Activated naive CD4-positive, alpha-beta T cell treated with anti-CD3 and anti-CD28 coated beads, Interleukin-2, amount 50 U/mL, for 16 hours (primary cell): Measurements from ENCODE around the gene SPEF2.

Experiments used
- DNase-seq: peaks from one replicate; pipeline ENCODE4 v3.0.0-alpha.2; 2020

Gene SPEF2

GRCh38 chr5:35741971-35742370 lies 124.3 kb downstream of the SPEF2 start:
- DNase-seq = no peak

- DNase-seq = no peak
Observed at GRCh38 chr5:35743644-35744043, 126.0 kb downstream of the SPEF2 start.

- no peak for DNase-seq
Observed at GRCh38 chr5:35745193-35745592, 127.5 kb downstream of the SPEF2 start.

GRCh38 chr5:35745660-35746059 lies 128.0 kb downstream of the SPEF2 start:
- DNase-seq = no peak

- DNase-seq = no peak
Observed at GRCh38 chr5:35752012-35752411, 134.3 kb downstream of the SPEF2 start.

- DNase-seq = no peak
Observed at GRCh38 chr5:35753500-35753899, 135.8 kb downstream of the SPEF2 start.

GRCh38 chr5:35754481-35754880 lies 136.8 kb downstream of the SPEF2 start:
- DNase-seq = no peak

GRCh38 chr5:35755966-35756365 lies 138.3 kb downstream of the SPEF2 start:
- no peak for DNase-seq

- no peak for DNase-seq
Observed at GRCh38 chr5:35758151-35758724, 140.6 kb downstream of the SPEF2 start.

GRCh38 chr5:35761541-35761940 lies 143.9 kb downstream of the SPEF2 start:
- DNase-seq = no peak

- no peak for DNase-seq
Observed at GRCh38 chr5:35762368-35762767, 144.7 kb downstream of the SPEF2 start.

GRCh38 chr5:35765921-35766320 lies 148.3 kb downstream of the SPEF2 start:
- DNase-seq = no peak

GRCh38 chr5:35771300-35771699 lies 153.6 kb downstream of the SPEF2 start:
- DNase-seq = no peak

GRCh38 chr5:35771839-35772238 lies 154.2 kb downstream of the SPEF2 start:
- DNase-seq = no peak

- no peak for DNase-seq
Observed at GRCh38 chr5:35773967-35774366, 156.3 kb downstream of the SPEF2 start.

- no peak for DNase-seq
Observed at GRCh38 chr5:35776757-35777156, 159.1 kb downstream of the SPEF2 start.

- DNase-seq = peak; percentile 72
Observed at GRCh38 chr5:35777358-35778087, 159.9 kb downstream of the SPEF2 start.

- DNase-seq = no peak
Observed at GRCh38 chr5:35778259-35778769, 160.7 kb downstream of the SPEF2 start.

- peak; percentile 47 for DNase-seq
Observed at GRCh38 chr5:35780236-35780635, 162.6 kb downstream of the SPEF2 start.

GRCh38 chr5:35781181-35781790 lies 163.6 kb downstream of the SPEF2 start:
- no peak for DNase-seq

GRCh38 chr5:35783551-35783950 lies 165.9 kb downstream of the SPEF2 start:
- no peak for DNase-seq

- DNase-seq = peak; percentile 51
Observed at GRCh38 chr5:35785601-35786085, 168.0 kb downstream of the SPEF2 start.

- no peak for DNase-seq
Observed at GRCh38 chr5:35788724-35789123, 171.1 kb downstream of the SPEF2 start.
